Stimulated activated CD8-positive, alpha-beta memory T cell treated with anti-CD3 and anti-CD28 coated beads, Interleukin-15, amount 100 ng/mL, for 1 hour (primary cell): Measurements from ENCODE around the gene CARD9.

ENCODE experiments used
- DNase-seq: peaks from one replicate; pipeline ENCODE4 v3.0.0-alpha.2; 2020; ENCODE audit warnings: low read depth

CARD9 gene

DNA sequence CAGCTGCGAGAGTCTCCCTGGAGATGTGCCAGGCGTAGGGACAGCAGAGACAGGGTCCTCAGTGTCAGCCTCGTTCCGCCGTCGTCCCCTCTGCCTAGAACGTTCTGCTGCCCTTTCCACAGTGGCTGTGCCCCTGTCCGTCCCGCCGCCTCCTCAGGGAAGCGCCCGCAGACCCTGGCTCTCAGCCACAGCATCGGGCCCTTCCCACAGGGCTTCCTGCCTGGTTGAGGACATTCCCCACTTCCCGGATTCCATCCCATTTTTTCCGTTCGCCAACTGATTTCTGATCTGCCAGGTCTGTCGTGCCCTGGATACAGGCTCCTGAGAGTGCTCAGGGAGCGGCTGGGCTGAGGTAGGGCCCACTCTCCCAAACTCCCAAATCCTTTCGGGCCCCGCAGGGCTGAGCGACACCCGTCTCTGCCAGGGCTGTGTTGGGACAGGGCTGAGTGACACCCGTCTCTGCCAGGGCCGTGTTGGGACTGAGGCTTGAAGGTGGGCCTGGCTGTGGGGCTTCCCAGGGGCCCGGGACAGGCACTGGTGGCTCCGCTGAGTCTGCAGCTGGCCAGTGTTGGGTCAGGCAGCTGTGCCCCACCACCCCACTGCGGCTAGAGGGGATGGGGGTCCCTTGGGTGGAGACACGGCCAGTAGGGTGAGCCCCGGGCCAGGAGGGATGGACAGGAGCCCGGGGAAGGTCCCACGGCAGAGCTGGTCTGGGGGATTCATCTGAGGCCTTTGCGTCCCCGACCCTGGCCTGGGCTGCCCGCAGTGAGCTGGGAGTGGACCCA is 25.8 kb downstream of the CARD9 start:
- DNase-seq: no peak

DNA sequence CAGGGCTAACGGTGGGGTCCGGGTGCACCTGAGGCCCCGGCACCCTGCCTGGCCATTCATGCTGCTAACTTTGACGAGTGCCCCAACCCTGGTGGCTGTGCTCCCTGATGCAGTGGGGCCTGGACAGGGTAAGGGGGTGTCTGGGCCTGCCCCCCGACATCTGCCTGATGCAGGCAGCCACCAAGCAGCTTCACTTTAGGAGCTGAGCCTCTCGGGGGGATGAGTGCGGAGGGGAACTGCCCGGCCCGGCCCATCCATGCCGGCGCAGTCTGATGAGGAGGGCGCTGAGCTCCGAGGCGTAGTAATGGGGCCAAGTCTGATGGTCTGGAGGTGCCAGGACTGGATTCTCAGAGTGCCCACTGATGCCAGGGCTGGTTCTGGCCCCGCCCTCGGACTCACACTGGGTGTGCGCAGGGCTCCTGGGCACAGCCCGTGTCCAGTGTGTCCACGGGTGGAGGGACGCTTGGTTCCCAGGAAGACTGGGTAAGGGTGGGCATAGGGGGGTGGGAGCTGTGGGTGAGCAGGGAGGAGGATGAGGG is 26.5 kb downstream of the CARD9 start:
- no peak for DNase-seq

- DNase-seq: no peak
These were observed 27.4 kb downstream of the CARD9 start for GRCh38 chr9:136346157-136346481.

- DNase-seq: no peak
These were observed 27.9 kb downstream of the CARD9 start for GRCh38 chr9:136345281-136346156.

DNA sequence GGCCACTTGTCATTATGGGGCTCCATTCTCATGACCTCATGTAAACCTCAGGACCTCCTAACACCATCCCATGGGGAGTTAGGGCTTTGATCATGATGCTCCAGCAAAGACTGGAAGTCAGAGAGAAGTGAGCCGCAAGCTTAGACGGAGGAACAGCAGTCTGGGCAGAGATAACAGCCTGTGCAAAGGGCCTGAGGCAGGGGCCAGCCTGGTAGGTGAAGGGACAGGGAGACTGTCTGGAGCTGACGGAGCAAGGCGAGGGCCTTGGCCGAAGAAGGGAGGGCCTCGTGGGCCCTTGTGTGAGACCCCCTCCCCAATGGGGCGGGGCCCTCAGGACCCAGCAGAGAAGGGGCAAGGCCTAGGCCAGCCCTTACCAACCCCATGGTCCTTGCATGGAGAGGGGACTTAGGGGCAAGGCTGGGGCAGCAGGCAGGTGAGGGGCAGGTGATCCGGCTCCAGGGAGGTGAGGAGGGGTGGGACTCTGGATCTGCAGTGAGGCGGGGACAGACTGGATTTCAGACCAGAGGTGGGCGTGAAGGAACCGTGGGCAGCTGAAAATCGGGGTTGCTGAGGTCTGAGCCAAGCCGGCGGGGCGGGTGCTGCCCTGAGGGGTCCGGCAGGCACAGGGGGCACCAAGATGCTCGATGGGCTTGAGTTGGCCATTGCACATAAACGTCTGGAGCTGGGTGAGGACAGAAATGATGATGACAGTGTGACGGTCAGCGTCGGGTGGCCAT is 28.8 kb downstream of the CARD9 start:
- no peak for DNase-seq

- no peak for DNase-seq
These were observed 29.6 kb downstream of the CARD9 start for GRCh38 chr9:136343884-136344269.

- DNase-seq: no peak
These were observed 30.2 kb downstream of the CARD9 start for GRCh38 chr9:136343121-136343883.

GRCh38 chr9:136342181-136343120 is 31.0 kb downstream of the CARD9 start:
- peak; percentile 43 for DNase-seq

DNA sequence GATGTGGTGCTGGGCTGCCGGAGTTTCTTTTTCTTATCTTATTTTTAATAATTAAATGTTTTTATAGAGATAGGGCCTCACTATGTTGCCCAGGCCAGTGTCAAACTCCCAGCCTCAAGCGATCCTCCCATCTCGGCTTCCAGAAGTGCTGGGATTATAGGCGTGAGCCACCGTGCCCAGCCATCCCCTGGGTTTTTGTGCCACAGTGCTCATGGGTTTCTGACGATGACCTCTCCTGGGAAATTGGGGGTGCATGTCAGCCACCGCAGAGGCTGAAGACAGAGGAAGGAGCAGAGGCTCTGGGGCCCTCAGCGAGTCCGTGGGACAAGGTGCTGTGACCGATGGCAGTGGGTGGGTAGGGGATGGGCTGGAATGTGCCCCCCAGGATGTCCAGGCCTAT is 31.7 kb downstream of the CARD9 start:
- no peak for DNase-seq

- no peak for DNase-seq
These were observed 32.3 kb downstream of the CARD9 start for GRCh38 chr9:136341042-136341655.

- DNase-seq: no peak
These were observed 33.0 kb downstream of the CARD9 start for GRCh38 chr9:136340356-136341041.

- DNase-seq: no peak
These were observed 33.5 kb downstream of the CARD9 start for GRCh38 chr9:136339958-136340310.

DNA sequence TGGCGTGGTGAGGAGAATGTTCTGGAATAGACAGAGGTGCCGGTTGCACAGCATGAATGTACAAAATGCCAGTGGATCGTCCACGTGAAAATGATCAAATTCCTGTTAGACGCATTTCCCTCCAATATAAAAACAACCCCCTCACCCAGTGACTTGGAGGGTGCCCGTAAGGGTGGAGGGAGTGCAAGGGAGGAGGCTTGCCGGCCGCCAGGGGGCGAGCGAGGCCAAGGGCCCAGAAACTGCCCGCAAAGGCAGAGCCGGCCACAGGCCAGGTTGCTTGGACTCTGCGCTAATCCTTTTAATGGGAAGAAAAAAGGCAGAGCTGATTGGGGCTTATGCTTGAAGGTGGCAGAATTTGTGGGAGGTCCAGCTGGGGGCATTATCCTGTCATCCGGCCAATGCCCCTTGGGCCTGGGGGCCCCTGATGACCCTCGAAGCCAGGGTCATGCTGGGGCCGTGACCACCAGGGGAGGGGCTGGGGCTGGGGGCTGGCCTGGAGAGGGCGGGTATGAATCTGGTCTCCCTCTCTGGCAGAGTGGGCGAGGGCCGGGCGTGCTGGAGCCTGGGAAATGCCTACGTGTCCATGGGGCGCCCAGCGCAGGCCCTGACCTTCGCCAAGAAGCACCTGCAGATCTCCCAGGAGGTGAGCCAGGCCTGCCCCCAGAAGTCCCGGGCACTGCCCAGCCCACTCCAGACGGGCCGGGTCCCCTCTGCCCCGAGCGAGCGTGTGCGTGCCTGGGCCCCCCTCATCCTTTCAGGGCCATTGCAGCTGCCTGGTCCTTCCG is 34.1 kb downstream of the CARD9 start:
- no peak for DNase-seq

- DNase-seq: no peak
These were observed 35.0 kb downstream of the CARD9 start for GRCh38 chr9:136338511-136338910.

DNA sequence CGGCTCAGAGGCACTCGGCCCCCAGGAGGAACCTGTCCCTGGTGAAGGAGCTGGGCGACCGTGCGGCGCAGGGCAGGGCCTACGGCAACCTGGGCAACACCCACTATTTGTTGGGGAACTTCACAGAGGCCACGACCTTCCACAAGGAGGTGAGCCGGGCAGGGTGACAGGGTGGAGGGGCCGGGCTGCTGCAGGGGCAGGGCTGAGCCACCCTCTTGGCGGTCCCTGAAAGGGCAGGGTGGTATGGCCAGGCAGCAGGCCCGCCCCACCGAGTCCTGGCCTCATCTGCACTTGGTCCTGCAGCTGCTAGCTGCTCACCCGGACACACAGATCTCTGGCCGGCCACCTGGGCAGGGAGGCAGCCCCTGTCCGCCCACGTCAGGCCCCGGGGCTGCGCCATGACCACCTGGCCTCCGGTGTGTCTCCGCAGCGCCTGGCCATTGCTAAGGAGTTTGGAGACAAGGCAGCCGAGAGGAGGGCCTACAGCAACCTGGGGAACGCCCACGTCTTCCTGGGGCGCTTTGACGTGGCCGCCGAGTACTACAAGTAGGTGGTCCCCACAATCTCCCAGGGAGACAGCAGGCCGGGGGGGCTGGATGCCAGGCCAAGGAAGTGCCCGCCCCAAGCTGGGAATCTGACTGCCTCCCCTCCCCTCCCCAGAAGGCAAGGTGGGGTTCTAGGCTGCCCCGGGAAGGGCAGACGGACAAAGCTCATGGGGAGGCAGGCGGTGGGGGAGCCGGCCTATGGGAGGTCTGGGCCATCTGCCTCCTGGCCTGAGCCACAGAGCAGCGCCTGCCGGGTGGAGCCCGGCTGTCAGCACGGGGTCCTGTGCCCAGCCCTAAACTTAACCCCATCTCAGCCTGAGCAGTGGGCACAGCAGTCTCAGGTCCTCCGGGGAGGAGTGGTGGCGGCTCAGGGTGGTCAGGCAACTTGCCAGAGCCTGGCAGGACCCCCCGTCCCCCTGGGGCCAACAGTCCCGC is 35.8 kb downstream of the CARD9 start:
- no peak for DNase-seq

- no peak for DNase-seq
These were observed 36.6 kb downstream of the CARD9 start for GRCh38 chr9:136336881-136337280.

- DNase-seq: no peak
These were observed 37.2 kb downstream of the CARD9 start for GRCh38 chr9:136336156-136336870.
